Esophagus muscularis mucosa (tissue), 4 donors: Measurements from ENCODE around the gene NFATC3.

Experiments used
- CTCF ChIP-seq, 3 experiments: fragments of 200-600 bp in 2 of 3; fragments of 450-650 bp in 1 of 3; sonication (generic) in 2 of 3; IDR thresholded peaks; one replicate each; pipeline ENCODE4 v1.5.1; 2017 to 2019; ENCODE audit warnings: antibody characterized with exemption in 3 of 3, mild to moderate bottlenecking in 2 of 3, moderate library complexity in 1 of 3
- EP300 ChIP-seq: sonication (generic); formaldehyde crosslinking; IDR thresholded peaks from one replicate; pipeline ENCODE4 v1.6.1; 2017; ENCODE audit warnings: antibody characterized with exemption
- POLR2A ChIP-seq: fragments of 450-650 bp; IDR thresholded peaks from one replicate; pipeline ENCODE4 v1.6.1; 2017; ENCODE audit warnings: antibody characterized with exemption, moderate library complexity, mild to moderate bottlenecking, low read depth

- peak; percentile 89 to 91 (median 89) for TF ChIP-seq CTCF (IDR thresholded peaks at IDR 0.05)
- no peak for TF ChIP-seq EP300
- no peak for TF ChIP-seq POLR2A
These were observed 144.4 kb downstream of the NFATC3 start for GRCh38 chr16:68229431-68230175.
